Activated T-helper 9 cell treated with anti-CD3 and anti-CD28 coated beads, Interleukin-2, amount 50 U/mL, for 16 hours (primary cell): ENCODE results near the gene CACNA2D3.
"Not testable (repeated sequence)": the region's sequence is repeated elsewhere in the genome, so short reads cannot be mapped to it uniquely, and the experiment has no call there.

Experiments used
- DNase-seq: peaks from one replicate; pipeline ENCODE4 v3.0.0-alpha.2; 2020; ENCODE audit warnings: low read depth

Gene CACNA2D3

GRCh38 chr3:54631516-54632325 is 509.4 kb downstream of the CACNA2D3 start:
- no peak for DNase-seq

GRCh38 chr3:54632326-54632665 is 509.9 kb downstream of the CACNA2D3 start:
- no peak for DNase-seq

- DNase-seq: no peak
Measured at GRCh38 chr3:54632834-54633233, 510.5 kb downstream of the CACNA2D3 start.

- no peak for DNase-seq
Measured at GRCh38 chr3:54633444-54634121, 511.2 kb downstream of the CACNA2D3 start.

- DNase-seq: no peak
Measured at GRCh38 chr3:54634122-54634469, 511.7 kb downstream of the CACNA2D3 start.

GRCh38 chr3:54639790-54640372 is 517.5 kb downstream of the CACNA2D3 start:
- DNase-seq: not testable (repeated sequence)

GRCh38 chr3:54641226-54642014 is 519.1 kb downstream of the CACNA2D3 start:
- no peak for DNase-seq

- DNase-seq: no peak
Measured at GRCh38 chr3:54642147-54642546, 519.8 kb downstream of the CACNA2D3 start.

GRCh38 chr3:54647721-54648120 is 525.4 kb downstream of the CACNA2D3 start:
- no peak for DNase-seq

GRCh38 chr3:54649551-54649950 is 527.2 kb downstream of the CACNA2D3 start:
- DNase-seq: no peak

- DNase-seq: no peak
Measured at GRCh38 chr3:54653456-54654195, 531.3 kb downstream of the CACNA2D3 start.

- no peak for DNase-seq
Measured at GRCh38 chr3:54654776-54655175, 532.4 kb downstream of the CACNA2D3 start.

- DNase-seq: no peak
Measured at GRCh38 chr3:54659347-54659746, 537.0 kb downstream of the CACNA2D3 start.

GRCh38 chr3:54660714-54661132 is 538.4 kb downstream of the CACNA2D3 start:
- DNase-seq: no peak

- DNase-seq: no peak
Measured at GRCh38 chr3:54661151-54661550, 538.8 kb downstream of the CACNA2D3 start.

- DNase-seq: no peak
Measured at GRCh38 chr3:54663501-54664011, 541.2 kb downstream of the CACNA2D3 start.

GRCh38 chr3:54665016-54665600 is 542.8 kb downstream of the CACNA2D3 start:
- no peak for DNase-seq

- no peak for DNase-seq
Measured at GRCh38 chr3:54668236-54668635, 545.9 kb downstream of the CACNA2D3 start.

GRCh38 chr3:54670201-54671000 is 548.0 kb downstream of the CACNA2D3 start:
- DNase-seq: no peak

GRCh38 chr3:54671511-54671910 is 549.2 kb downstream of the CACNA2D3 start:
- no peak for DNase-seq
